HCT116 (cell line): Measurements from ENCODE around the gene GMCL1.

ENCODE experiments used
- JUND ChIP-seq: IDR thresholded peaks from 2 replicates; pipeline ENCODE4 v1.6.1; 2012
- POLR2AphosphoS5 ChIP-seq: IDR thresholded peaks from 2 replicates; pipeline ENCODE4 v1.6.1; 2011; ENCODE audit warnings: mild to moderate bottlenecking, low read depth, low read length, moderate library complexity
- TF ChIP-seq, protein P1 (sequence below): IDR thresholded peaks from 2 replicates; pipeline ENCODE4 v1.6.1; 2012

GRCh38 chr2:69805887-69806286 lies 23.6 kb upstream of the GMCL1 start:
- TF ChIP-seq, protein P1, sequence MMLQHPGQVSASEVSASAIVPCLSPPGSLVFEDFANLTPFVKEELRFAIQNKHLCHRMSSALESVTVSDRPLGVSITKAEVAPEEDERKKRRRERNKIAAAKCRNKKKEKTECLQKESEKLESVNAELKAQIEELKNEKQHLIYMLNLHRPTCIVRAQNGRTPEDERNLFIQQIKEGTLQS, result no peak
- no peak for TF ChIP-seq POLR2AphosphoS5
- no peak for TF ChIP-seq JUND
